Mammary microvascular endothelial cell (primary cell): ENCODE data around the gene REP15. TPM values are rescaled to one million over a fixed set of nuclear protein-coding genes. Genes with fewer than 3 reads are reported as not detected.

ENCODE experiments used
- total RNA-seq: library from RNA; depleted of rRNA; stranded (reverse); fragments of >200 nt; gene quantifications from 2 replicates; pipeline ENCODE4 v1.2.3, GENCODE V29; 2015

The REP15 gene
- total RNA-seq, result 2.1 and 4.7 TPM in 2 replicates

GRCh38 chr12:27696293-27696652, at the start of gene REP15:
Gene REP15 (plus strand): TSS chr12:27696447. CDS start chr12:27696563, 116 bp downstream.

GRCh38 chr12:27710592-27711316, 14.5 kb downstream of the REP15 start, which contains the start of gene MRPS35:
Gene MRPS35 (plus strand): TSS chr12:27710832. CDS start chr12:27710844, 12 bp downstream.

Other genes with a start within 250 kb of the REP15 start
- gene SMCO2, start 249.7 kb upstream of the REP15 start, total RNA-seq, result 0.13 TPM in 1 of 2 replicates, not detected in the other
- 99.8 and 110 TPM in 2 replicates for gene PPFIBP1, start 172.2 kb upstream of the REP15 start, total RNA-seq
- 65.8 and 66.8 TPM in 2 replicates for gene MRPS35, start 14.4 kb downstream of the REP15 start, total RNA-seq
- 15.5 and 16.2 TPM in 2 replicates for gene KLHL42, start 83.8 kb downstream of the REP15 start, total RNA-seq
- gene MANSC4, start 83.8 kb downstream of the REP15 start, total RNA-seq, result not detected in 2 replicates